ENCODE results near the gene KLHL13. TPM values are rescaled to one million over a fixed set of nuclear protein-coding genes. Genes with fewer than 3 reads are reported as not detected.
"Not testable (repeated sequence)": the region's sequence is repeated elsewhere in the genome, so short reads cannot be mapped to it uniquely, and the experiment has no call there.

Gene KLHL13
- total RNA-seq, 1 donor from 2014 or later = 8.4 TPM

- intact Hi-C loops (cut with DNase I) = no loop called here
- ATAC-seq (peak; percentile 50), DNase-seq (ENCODE audit: low spot score) (no peak)
These were observed 8.3 kb downstream of the KLHL13 start for GRCh38 chrX:118108304-118108703.

DNA sequence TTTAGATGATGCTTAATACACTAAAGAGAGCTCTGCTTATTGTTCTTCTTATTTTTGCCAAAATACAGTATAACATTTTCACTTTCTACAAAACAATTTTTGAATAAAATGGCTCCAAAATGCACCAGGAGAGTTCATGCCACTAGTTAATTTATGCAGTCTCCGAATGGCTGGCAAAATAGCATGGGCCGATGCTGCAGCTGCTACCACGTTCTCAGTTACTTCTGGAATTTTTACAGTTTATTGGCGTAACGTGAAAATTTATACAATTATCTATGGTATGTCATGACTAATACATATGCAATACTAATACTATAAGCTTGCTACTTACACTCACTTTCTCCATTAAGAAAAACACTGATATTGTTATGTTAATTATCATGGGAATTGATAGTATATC lies 16.5 kb downstream of the KLHL13 start:
- DNase-seq (ENCODE audit: low spot score) = no peak
- ATAC-seq = no peak
- intact Hi-C loops (cut with DNase I) = no loop called here

DNA sequence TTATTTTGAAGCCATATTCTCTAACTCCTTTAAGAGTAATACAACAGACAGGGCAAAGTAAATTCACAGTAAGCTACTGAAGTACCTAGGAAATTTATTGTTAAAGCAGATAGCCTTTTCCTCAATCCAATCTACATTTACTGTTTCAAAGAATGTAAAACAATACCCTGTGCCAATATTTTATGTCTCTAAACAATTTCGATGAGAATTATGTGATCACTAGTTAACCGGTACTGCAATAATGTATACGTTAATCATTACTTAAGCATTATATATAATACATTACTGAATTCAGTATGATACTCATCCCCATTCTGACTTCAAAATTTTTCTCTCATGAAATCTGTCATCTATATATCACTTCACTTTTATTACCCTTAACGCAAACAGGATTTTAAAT lies 28.5 kb downstream of the KLHL13 start:
- ATAC-seq = no peak
- intact Hi-C loops (cut with DNase I) = no loop called here
- DNase-seq (ENCODE audit: low spot score) = no peak

GRCh38 chrX:118074196-118074595 lies 42.4 kb downstream of the KLHL13 start:
- DNase-seq (ENCODE audit: low spot score) (no peak), ATAC-seq (no peak)
- intact Hi-C loops (cut with DNase I) = no loop called here

DNA sequence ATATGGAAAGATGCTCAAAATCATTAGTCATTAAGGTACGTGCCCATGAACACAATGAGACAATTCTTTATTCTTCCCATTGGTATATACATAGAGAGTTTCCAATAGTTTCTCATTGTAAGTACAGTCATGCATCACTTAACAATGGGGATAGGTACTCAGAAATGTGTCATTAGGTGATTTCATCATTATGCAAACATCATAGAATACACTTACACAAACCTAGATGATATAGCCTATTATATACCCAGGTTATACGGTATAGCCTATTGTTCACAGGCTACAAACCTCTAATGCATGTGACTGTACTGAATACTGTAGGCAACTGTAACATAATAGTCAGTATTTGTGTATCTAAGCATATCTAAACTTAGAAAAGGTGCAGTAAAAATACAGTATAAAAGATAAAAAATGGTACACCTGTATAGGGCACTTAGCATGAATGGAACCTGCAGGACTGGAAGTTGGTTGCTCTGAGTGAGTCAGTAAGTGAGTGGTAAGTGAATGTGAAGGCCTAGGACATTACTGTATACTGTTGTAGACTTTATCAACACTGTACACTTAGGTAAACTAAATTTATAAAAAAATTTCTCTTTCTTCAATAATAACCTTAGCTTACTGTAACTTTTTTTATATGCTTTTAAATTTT lies 49.6 kb downstream of the KLHL13 start:
- ATAC-seq (no peak), DNase-seq (ENCODE audit: low spot score) (no peak)
- intact Hi-C loops (cut with DNase I) = no loop called here

- ATAC-seq (no peak), DNase-seq (ENCODE audit: low spot score) (no peak)
- intact Hi-C loops (cut with DNase I) = no loop called here
These were observed 53.6 kb downstream of the KLHL13 start for GRCh38 chrX:118062817-118063615.

DNA sequence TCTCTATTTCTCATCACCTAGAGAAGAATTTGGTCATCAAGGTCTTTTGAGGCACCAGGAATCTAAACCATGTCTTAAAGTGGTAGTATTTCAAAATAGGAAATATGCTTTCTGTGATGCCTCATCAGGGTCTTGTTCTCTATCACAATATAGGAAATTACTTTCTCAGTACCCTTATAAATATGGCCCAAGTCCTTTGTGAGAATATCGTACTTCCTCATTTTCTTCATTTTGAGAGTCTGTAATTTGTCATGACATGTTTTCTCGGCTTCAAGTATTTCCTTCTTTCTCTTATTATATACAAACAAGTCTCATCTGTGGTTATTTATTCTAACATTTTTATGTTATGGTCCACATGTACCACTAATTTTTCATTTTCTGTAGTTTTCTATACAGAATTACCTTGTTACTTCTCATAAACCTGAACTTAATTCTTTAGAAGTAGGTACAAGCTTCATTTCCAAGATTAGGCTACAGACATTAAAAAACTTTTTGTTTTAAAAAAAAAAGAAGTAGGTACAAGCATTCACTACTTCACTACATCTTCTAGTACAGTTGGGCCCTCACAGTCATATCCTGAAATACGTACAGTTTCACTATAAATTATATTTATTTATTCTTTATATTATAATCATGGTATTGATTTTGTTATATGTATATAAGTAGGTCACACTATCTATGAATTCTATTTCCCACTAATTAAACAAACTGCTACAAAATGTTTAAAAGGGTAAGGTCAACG lies 54.4 kb downstream of the KLHL13 start:
- ATAC-seq = no peak
- intact Hi-C loops (cut with DNase I) = no loop called here
- no peak for DNase-seq (ENCODE audit: low spot score)

DNA sequence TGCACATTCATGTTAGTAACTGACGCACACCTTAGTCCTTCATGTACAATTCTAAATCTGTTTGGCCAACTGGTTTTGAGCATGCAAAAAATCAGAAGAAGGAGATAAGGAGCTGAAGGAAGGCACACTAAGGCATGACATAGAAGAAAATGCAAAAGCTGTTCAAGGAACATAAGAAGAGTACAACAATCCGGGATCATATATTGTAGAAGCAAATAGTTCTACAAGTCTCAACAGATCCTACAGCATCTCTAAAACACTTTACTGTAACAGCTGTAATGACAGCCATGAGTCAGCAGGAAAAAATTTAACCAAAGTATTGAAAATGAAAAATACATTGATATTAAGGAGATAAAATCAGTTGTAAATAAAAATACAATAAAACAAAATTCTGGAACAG lies 57.7 kb downstream of the KLHL13 start:
- intact Hi-C loops (cut with DNase I) = no loop called here
- no peak for ATAC-seq
- DNase-seq (ENCODE audit: low spot score) = no peak

DNA sequence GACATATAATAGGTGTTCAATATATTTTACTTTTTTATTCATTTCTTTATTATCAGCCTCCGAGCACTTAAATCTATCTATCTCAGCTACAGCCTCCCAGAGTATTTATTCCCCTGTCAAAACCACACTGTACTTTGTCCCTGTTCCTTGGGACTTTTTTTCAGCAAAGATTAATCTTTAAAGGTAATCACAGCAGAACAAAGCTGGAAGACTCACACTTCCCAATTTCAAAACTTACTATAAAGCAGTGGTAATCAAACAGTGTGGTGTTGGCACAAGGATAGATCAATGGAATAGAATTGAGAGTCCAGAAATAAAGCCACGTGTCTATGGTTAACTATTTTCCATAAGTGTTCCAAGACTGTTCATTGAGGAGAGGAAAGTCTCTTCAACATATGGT lies 59.7 kb downstream of the KLHL13 start:
- ATAC-seq = no peak
- no peak for DNase-seq (ENCODE audit: low spot score)
- intact Hi-C loops (cut with DNase I) = no loop called here

DNA sequence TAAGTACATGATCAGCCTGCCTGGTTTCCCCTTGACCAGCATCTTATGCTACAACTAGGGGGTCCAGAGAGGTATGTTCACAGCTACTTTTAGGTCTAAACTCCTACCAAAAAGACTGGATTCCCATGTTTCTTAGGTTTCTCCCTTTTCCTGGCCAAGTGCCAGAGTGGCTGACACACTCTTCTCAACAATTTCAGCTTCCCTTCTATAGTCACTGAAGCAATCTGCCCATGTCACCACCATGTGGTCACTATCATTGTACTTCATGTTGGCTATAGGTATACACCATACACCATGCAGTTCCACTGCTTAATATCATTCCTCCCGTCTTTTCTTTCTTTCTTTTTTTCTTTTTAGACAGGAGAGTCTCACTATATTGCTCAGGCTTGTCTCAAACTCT lies 66.9 kb downstream of the KLHL13 start:
- DNase-seq (ENCODE audit: low spot score) (no peak), ATAC-seq (no peak)
- intact Hi-C loops (cut with DNase I) = no loop called here

DNA sequence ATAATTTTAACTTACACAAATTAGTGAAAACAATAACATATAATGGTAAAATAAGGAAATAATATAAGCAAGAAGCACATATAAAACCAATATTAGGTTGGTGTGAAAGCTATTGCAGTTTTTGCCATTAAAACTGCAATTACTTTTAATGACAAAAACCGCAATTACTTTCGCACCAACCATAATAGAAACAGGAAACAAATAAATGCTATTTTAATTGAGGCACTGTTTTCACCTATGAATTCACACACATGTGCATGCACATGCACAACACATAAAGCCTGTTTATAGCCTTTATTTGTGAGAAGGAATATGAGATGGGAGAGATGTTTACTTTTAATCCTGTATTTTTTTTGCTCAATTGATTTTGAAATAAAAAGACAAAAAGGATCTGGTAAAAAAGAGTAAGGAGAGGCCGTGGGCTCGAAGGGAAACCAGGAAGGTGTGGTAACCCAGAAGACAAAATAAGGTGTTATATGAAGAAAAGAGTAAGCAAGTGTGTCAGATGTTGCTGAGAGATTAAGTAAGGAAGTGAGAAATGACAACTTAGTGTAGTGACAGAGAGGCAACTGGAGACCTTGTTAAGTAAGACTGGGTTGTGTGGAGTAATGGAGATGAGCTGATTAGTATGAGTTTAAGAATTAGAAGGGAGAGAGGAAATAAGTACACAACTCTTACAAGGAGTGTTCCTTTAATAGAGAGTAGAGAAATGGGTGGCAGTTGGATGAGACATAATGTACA lies 69.0 kb downstream of the KLHL13 start:
- DNase-seq (ENCODE audit: low spot score) = no peak
- intact Hi-C loops (cut with DNase I) = no loop called here
- ATAC-seq = no peak

DNA sequence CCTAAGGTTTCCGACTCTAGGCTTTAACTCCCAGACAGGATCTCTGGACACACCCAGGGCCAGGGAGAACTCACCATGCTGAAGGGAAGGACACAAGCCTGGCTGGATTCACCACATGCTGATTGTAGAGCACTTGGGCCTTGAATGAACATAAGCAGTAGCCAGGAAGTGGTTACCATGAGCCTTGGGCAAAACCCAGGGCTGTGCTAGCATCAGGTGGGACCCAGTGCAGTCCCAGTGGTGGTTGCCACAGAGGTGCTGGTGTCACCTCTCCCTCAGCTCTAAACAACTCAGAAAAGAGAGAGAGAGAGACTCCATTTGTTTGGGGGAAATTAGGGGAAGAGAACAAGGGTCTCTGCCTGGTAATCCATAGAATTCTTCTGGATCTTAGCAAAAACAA lies 77.0 kb downstream of the KLHL13 start:
- intact Hi-C loops (cut with DNase I) = loop anchor here (5.0 kb wide), 1 partner anchor 798 kb away; no protein-coding TSS in a partner anchor
- DNase-seq (ENCODE audit: low spot score) = no peak
- no peak for ATAC-seq

DNA sequence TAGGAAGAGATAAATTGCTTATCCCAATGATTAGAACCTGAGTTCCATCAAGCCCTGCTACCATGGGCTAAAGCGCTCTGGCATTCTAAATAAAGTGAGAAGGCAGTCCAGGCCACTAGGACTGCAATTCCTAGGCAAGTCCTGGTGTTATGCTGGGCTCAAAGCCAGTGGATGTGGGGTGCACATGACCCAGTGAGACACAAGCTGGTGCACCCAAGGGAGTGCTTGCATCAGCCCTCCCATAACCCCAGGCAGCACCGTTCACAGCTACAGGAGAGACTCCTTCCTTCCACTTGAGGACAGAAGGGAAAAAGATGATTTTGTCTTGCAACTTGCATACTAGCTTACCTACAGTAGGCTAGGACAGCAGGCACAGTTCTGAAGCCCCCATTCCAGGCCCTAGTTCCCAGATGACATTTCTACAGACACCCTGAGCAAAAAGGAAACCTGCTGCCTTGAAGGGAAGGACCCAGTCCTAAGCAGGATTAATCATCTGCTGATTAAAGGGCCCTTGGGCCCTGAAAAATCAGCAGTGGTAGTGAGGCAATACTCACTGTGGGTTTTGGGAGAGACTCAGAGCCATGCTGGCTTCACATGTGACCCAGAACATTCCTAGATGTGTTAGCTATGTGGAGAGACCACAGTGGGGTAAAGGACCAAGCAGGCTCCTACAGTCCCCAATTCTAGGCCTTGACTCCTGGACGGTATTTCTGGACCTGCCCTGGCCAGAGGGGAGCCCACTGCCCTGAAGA lies 77.8 kb downstream of the KLHL13 start:
- DNase-seq (ENCODE audit: low spot score) (no peak), ATAC-seq (no peak)
- intact Hi-C loops (cut with DNase I) = loop anchor here (5.0 kb wide), 1 partner anchor 799 kb away; no protein-coding TSS in a partner anchor

- intact Hi-C loops (cut with DNase I) = no loop called here
- DNase-seq (ENCODE audit: low spot score) (no peak), ATAC-seq (no peak)
These were observed 90.0 kb downstream of the KLHL13 start for GRCh38 chrX:118026631-118027030.

DNA sequence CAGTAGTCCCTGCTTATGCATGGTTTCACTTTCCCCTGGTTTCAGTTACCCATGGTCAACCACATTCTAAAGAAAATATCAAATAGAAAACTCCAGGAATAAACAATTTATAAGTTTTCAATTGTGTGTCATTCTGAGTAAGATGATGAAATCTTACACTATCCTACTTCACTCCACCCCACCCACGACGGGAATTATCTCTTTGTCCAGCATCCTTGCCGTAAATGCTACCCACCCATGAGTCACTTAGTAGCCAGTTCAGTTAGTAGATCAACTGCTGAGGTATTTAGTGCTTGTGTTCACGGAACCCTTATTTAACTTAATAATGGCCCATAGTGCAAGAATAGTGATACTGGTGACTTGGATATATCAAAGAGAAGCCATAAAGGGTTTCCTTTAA lies 91.4 kb downstream of the KLHL13 start:
- DNase-seq (ENCODE audit: low spot score) (no peak), ATAC-seq (no peak)
- intact Hi-C loops (cut with DNase I) = no loop called here

DNA sequence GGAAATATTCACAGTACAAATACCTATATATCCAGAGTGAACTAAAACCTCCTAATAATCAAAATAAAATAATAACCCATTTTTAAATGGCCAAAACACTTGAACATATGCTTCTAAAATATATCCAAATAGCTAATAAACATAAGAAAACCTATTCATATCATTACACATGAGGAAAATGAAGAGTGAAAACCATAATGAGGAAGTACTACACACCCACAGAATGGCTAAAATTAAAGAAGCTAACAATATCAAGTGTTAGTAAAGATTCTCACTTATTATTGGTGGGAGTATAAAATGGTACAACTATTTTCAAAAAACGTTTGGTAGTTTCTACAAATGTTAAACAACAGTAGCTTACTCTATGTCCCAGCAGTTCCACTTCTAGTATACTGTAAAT lies 92.1 kb downstream of the KLHL13 start:
- intact Hi-C loops (cut with DNase I) = no loop called here
- DNase-seq (ENCODE audit: low spot score) = no peak
- no peak for ATAC-seq

GRCh38 chrX:118022753-118023152 lies 93.9 kb downstream of the KLHL13 start:
- DNase-seq (ENCODE audit: low spot score) = no peak
- intact Hi-C loops (cut with DNase I) = no loop called here
- no peak for ATAC-seq

GRCh38 chrX:118016422-118016821 lies 100.2 kb downstream of the KLHL13 start:
- DNase-seq (ENCODE audit: low spot score) (no peak), ATAC-seq (no peak)
- intact Hi-C loops (cut with DNase I) = no loop called here

GRCh38 chrX:118002417-118002816 lies 114.2 kb downstream of the KLHL13 start:
- ATAC-seq; intact Hi-C loops (cut with DNase I); DNase-seq (ENCODE audit: low spot score): not testable (repeated sequence)
